ENCODE measurements around the gene YBX2. TPM values are rescaled to one million over a fixed set of nuclear protein-coding genes. Genes with fewer than 3 reads are reported as not detected.

YBX2 gene
- total and polyA plus RNA-seq, 4 experiments from 2014 or later = 0.26 to 0.39 TPM; not detected in 2

GRCh38 chr17:7281074-7281952 is 13.1 kb downstream of the YBX2 start, which contains the start of gene SLC2A4:
Gene SLC2A4, plus strand, starts transcription at chr17:7281718. Its CDS starts 217 bp downstream, at chr17:7281935.
- Mint-ChIP-seq H3K36me3 (no peaks in the 10 kb centered on the region), H3K27me3 (peaks cover 17 to 23% of the 10 kb centered on the region in 2 donors), H3K4me1 (peaks cover 4 to 28% (median 18%) of the 10 kb centered on the region in 4 donors), H3K27ac (peak within 1 kb of the TSS; percentile 36 to 84 (median 66)), H3K4me3 (peak within 1 kb of the TSS; percentile 77 to 90 (median 82)), H3K9me3 (no peaks in the 10 kb centered on the region)
- Histone ChIP-seq H3K9me3 (ENCODE audit: control insufficient read depth in 1 of 2, low read length in 2 of 2) (no peaks in the 10 kb centered on the region), H3K27me3 (ENCODE audit: insufficient read depth, low read length) (peaks cover 10% of the 10 kb centered on the region), H3K4me1 (ENCODE audit: insufficient read depth, low read length) (peaks cover 25% of the 10 kb centered on the region), H3K4me3 (ENCODE audit: low read length in 2 of 2) (peak within 1 kb of the TSS; percentile 23 to 58), H3K27ac (ENCODE audit: low read depth, low read length) (peak within 1 kb of the TSS; percentile 41), H3K36me3 (ENCODE audit: insufficient read depth, low read length) (no peaks in the 10 kb centered on the region)
- intact Hi-C loops (cut with micrococcal nuclease) = loop anchor here (2.0 to 5.0 kb wide), 2 partner anchors 61 to 234 kb away; no protein-coding TSS in a partner anchor
- peak; percentile 67 to 81 (median 69) for DNase-seq
- CTCF ChIA-PET (ENCODE audit: partially characterized antibody) = interaction anchor here (0.7 to 2.8 kb wide), 11 partner anchors 10 to 279 kb away, joined by 3 to 26 read pairs (median 3); no protein-coding TSS in a partner anchor
- POLR2A ChIA-PET (ENCODE audit: partially characterized antibody) = interaction anchor here (0.7 to 3.6 kb wide), 13 partner anchors 15 to 405 kb away, joined by 3 to 15 read pairs (median 3); partner anchors contain the start of genes ACAP1, CLDN7 and TMEM102

DNA sequence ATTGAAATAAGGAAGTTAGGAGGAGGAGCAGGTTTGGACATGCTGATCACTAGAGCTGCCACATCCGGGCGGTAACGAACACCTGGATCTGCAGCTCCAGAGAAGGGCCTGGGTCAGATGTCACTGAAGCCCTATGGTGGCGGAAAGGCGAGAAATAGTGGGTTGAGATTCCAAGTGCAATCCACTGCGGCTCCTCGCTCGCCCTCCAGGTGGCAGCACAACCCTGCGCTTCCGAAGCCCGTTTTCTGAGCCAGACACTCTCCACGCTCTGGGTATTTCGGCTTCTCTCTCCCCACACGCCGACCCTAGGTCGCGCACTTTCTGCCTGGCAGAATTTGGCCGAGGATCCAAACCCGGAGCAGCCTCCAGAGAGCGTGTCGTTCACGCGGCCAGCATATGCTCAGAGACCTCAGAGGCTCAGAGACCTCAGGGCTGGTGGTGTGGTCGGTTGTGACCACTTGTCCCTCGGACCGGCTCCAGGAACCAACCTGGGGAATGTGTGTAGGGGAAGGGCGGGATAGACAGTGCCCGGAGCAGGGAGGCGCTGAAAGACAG is 13.8 kb downstream of the YBX2 start:
- Histone ChIP-seq H3K36me3 (ENCODE audit: insufficient read depth, low read length) (no peaks in the 10 kb centered on the region), H3K4me1 (ENCODE audit: insufficient read depth, low read length) (peaks cover 25% of the 10 kb centered on the region), H3K4me3 (ENCODE audit: low read length in 2 of 2) (peak overlapping the region; percentile 23 to 58), H3K27me3 (ENCODE audit: insufficient read depth, low read length) (peaks cover 10% of the 10 kb centered on the region), H3K27ac (ENCODE audit: low read depth, low read length) (peak overlapping the region; percentile 41), H3K9me3 (ENCODE audit: control insufficient read depth in 1 of 2, low read length in 2 of 2) (no peaks in the 10 kb centered on the region)
- peaks cover 15 to 19% of the 10 kb centered on the region in 2 donors for H3K27me3 Mint-ChIP-seq
- intact Hi-C loops (cut with micrococcal nuclease) = loop anchor here (1.0 to 5.0 kb wide), 11 partner anchors 16 to 408 kb away; partner anchors contain the start of genes EIF5A, NEURL4, SENP3 and WRAP53
- H3K4me3 Mint-ChIP-seq = peak overlapping the region; percentile 77 to 90 (median 82)
- H3K9me3 Mint-ChIP-seq = no peaks in the 10 kb centered on the region
- ChIA-PET CTCF (ENCODE audit: partially characterized antibody) (interaction anchor here (0.6 to 2.8 kb wide), 11 partner anchors 9 to 280 kb away, joined by 3 to 26 read pairs (median 4); no protein-coding TSS in a partner anchor), POLR2A (ENCODE audit: partially characterized antibody) (interaction anchor here (0.9 to 3.6 kb wide), 9 partner anchors 16 to 71 kb away, joined by 3 to 15 read pairs (median 4); partner anchors contain the start of genes ACAP1 and CLDN7)
- H3K4me1 Mint-ChIP-seq = peaks cover 4 to 28% (median 18%) of the 10 kb centered on the region in 4 donors
- DNase-seq = peak; percentile 82 to 86 (median 85)
- no peaks in the 10 kb centered on the region for H3K36me3 Mint-ChIP-seq
- peak overlapping the region; percentile 36 to 84 (median 64) for H3K27ac Mint-ChIP-seq

GRCh38 chr17:7279448-7279847 is 15.0 kb downstream of the YBX2 start:
- no peak overlapping the region for H3K27ac Mint-ChIP-seq
- no peak for DNase-seq
- CTCF ChIA-PET (ENCODE audit: partially characterized antibody) = interaction anchor here (0.8 to 2.8 kb wide), 4 partner anchors 17 to 76 kb away, joined by 3 to 26 read pairs (median 6); partner anchors contain the start of gene TMEM95
- Histone ChIP-seq H3K4me3 (ENCODE audit: low read length in 2 of 2) (no peak overlapping the region), H3K9me3 (ENCODE audit: control insufficient read depth in 1 of 2, low read length in 2 of 2) (no peaks in the 10 kb centered on the region), H3K4me1 (ENCODE audit: insufficient read depth, low read length) (peaks cover 25% of the 10 kb centered on the region), H3K27me3 (ENCODE audit: insufficient read depth, low read length) (peaks cover 10% of the 10 kb centered on the region), H3K27ac (ENCODE audit: low read depth, low read length) (no peak overlapping the region), H3K36me3 (ENCODE audit: insufficient read depth, low read length) (no peaks in the 10 kb centered on the region)
- no peaks in the 10 kb centered on the region for H3K36me3 Mint-ChIP-seq
- H3K4me1 Mint-ChIP-seq = peaks cover 4 to 28% (median 18%) of the 10 kb centered on the region in 4 donors
- peaks cover 15 to 19% of the 10 kb centered on the region in 2 donors for H3K27me3 Mint-ChIP-seq
- intact Hi-C loops (cut with micrococcal nuclease) = no loop called here
- POLR2A ChIA-PET (ENCODE audit: partially characterized antibody) = interaction anchor here (0.6 to 2.0 kb wide), 3 partner anchors 20 to 69 kb away, joined by 3 to 4 read pairs (median 4); no protein-coding TSS in a partner anchor
- H3K9me3 Mint-ChIP-seq = no peaks in the 10 kb centered on the region
- peak overlapping the region in 1 of 8 donors; percentile 49 for H3K4me3 Mint-ChIP-seq

DNA sequence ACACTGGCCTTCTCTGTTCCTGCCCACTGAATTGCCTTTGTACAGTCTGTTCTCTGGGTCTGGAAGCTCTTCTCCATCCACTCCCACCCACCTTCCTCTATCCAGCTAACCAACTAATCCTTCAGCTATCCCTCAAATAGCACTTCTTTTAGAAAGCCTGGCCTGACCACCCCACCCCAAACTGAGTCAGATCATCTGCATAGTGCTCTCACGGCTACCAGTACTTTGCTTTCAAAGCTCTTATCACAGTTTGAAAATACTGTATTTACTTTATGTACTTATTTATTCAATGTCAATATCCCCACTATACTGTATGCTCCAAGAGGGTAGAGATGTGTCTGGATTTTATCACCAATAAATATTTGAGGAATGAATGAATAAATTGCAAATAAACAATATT is 27.7 kb downstream of the YBX2 start:
- CTCF ChIA-PET (ENCODE audit: partially characterized antibody) = interaction anchor here (2.1 kb wide), 1 partner anchor 30 kb away, joined by 6 read pairs; no protein-coding TSS in a partner anchor
- no peak overlapping the region for H3K4me3 Mint-ChIP-seq
- H3K36me3 Mint-ChIP-seq = no peaks in the 10 kb centered on the region
- peaks cover 13 to 23% (median 19%) of the 10 kb centered on the region in 4 donors for H3K4me1 Mint-ChIP-seq
- intact Hi-C loops (cut with micrococcal nuclease) = no loop called here
- H3K27ac Mint-ChIP-seq = no peak overlapping the region
- H3K4me3 ChIP-seq (ENCODE audit: low read length in 2 of 2) = no peak overlapping the region
- H3K4me1 ChIP-seq (ENCODE audit: insufficient read depth, low read length) = peaks cover 20% of the 10 kb centered on the region
- no peaks in the 10 kb centered on the region for H3K9me3 ChIP-seq (ENCODE audit: control insufficient read depth in 1 of 2, low read length in 2 of 2)
- H3K9me3 Mint-ChIP-seq = no peaks in the 10 kb centered on the region
- peaks cover 7 to 15% of the 10 kb centered on the region in 2 donors for H3K27me3 Mint-ChIP-seq
- H3K27ac ChIP-seq (ENCODE audit: low read depth, low read length) = no peak overlapping the region
- no peaks in the 10 kb centered on the region for H3K27me3 ChIP-seq (ENCODE audit: insufficient read depth, low read length)
- DNase-seq = no peak
- H3K36me3 ChIP-seq (ENCODE audit: insufficient read depth, low read length) = no peaks in the 10 kb centered on the region
- POLR2A ChIA-PET (ENCODE audit: partially characterized antibody) = no interaction called here

GRCh38 chr17:7263801-7264078 is 30.7 kb downstream of the YBX2 start:
- Histone ChIP-seq H3K9me3 (ENCODE audit: control insufficient read depth in 1 of 2, low read length in 2 of 2) (no peaks in the 10 kb centered on the region), H3K27me3 (ENCODE audit: insufficient read depth, low read length) (no peaks in the 10 kb centered on the region), H3K4me3 (ENCODE audit: low read length in 2 of 2) (no peak overlapping the region), H3K4me1 (ENCODE audit: insufficient read depth, low read length) (peaks cover 31% of the 10 kb centered on the region), H3K36me3 (ENCODE audit: insufficient read depth, low read length) (peaks cover 3% of the 10 kb centered on the region), H3K27ac (ENCODE audit: low read depth, low read length) (no peak overlapping the region)
- intact Hi-C loops (cut with micrococcal nuclease) = no loop called here
- Mint-ChIP-seq H3K27me3 (peaks cover 7 to 13% of the 10 kb centered on the region in 2 donors), H3K4me3 (peak overlapping the region in 7 of 8 donors; percentile 23 to 91 (median 84)), H3K27ac (peak overlapping the region in 1 of 7 donors; percentile 73), H3K4me1 (peaks cover 14 to 31% (median 23%) of the 10 kb centered on the region in 4 donors), H3K36me3 (peaks cover 6% of the 10 kb centered on the region in 2 donors), H3K9me3 (no peaks in the 10 kb centered on the region)
- POLR2A ChIA-PET (ENCODE audit: partially characterized antibody) = interaction anchor here (0.6 to 2.2 kb wide), 6 partner anchors 10 to 251 kb away, joined by 3 to 6 read pairs (median 4); no protein-coding TSS in a partner anchor
- DNase-seq = no peak
- CTCF ChIA-PET (ENCODE audit: partially characterized antibody) = interaction anchor here (1.1 to 1.3 kb wide), 2 partner anchors 10 to 262 kb away, joined by 3 read pairs; no protein-coding TSS in a partner anchor

DNA sequence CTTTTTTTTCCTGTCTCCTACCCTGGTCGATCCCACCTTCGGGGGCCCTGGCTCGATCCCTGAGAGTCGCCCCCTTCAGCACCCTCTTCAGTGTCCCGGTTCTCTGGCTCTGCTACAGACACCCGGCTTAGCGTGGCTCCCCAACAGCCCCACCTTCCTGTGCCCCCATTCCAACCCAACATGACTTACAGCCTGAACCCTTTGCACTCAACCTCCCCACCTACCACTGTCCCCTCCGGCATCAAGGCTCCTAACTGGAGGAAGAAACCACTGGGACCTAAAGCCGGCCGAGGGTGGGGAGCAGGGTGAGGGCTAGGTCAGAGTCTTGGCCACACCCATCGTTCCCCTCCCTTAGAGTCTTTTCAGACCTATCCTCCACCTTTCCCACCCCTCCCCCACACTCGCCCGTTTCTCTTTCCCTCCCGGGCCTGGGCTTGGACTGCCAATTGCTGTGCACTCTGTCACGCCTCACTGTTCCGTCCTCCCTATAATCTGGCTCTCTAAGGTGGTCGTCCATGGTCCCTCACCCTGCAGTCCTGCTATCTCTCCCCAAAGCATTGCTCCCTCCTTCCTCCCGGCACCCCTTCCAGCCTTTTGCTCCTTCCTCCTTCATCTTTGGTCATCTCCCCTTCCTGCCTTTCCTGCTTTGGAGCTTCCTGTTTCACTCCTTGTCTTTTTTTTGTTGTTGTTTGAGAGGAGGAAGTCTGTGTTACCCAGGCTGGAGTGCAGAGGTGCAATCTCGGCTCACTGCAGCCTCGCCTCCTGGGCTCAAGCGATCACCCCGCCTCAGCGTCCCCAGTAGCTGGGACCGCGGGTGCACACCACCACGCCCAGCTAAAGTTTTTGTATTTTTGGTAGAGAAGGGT is 31.3 kb downstream of the YBX2 start:
- H3K27me3 Mint-ChIP-seq = peaks cover 7 to 13% of the 10 kb centered on the region in 2 donors
- H3K4me1 ChIP-seq (ENCODE audit: insufficient read depth, low read length) = peaks cover 31% of the 10 kb centered on the region
- H3K9me3 ChIP-seq (ENCODE audit: control insufficient read depth in 1 of 2, low read length in 2 of 2) = no peaks in the 10 kb centered on the region
- no peak overlapping the region for H3K27ac ChIP-seq (ENCODE audit: low read depth, low read length)
- H3K4me3 Mint-ChIP-seq = peak overlapping the region; percentile 78 to 91 (median 82)
- no peak overlapping the region for H3K4me3 ChIP-seq (ENCODE audit: low read length in 2 of 2)
- H3K9me3 Mint-ChIP-seq = no peaks in the 10 kb centered on the region
- CTCF ChIA-PET (ENCODE audit: partially characterized antibody) = interaction anchor here (1.1 to 1.3 kb wide), 2 partner anchors 9 to 263 kb away, joined by 3 read pairs; no protein-coding TSS in a partner anchor
- DNase-seq = no peak
- POLR2A ChIA-PET (ENCODE audit: partially characterized antibody) = interaction anchor here (0.6 to 2.2 kb wide), 5 partner anchors 9 to 250 kb away, joined by 3 to 6 read pairs (median 4); no protein-coding TSS in a partner anchor
- intact Hi-C loops (cut with micrococcal nuclease) = no loop called here
- peaks cover 3% of the 10 kb centered on the region for H3K36me3 ChIP-seq (ENCODE audit: insufficient read depth, low read length)
- peaks cover 14 to 31% (median 23%) of the 10 kb centered on the region in 4 donors for H3K4me1 Mint-ChIP-seq
- peaks cover 6 to 9% of the 10 kb centered on the region in 2 donors for H3K36me3 Mint-ChIP-seq
- H3K27me3 ChIP-seq (ENCODE audit: insufficient read depth, low read length) = no peaks in the 10 kb centered on the region
- H3K27ac Mint-ChIP-seq = peak overlapping the region in 6 of 7 donors; percentile 32 to 92 (median 81)

Measured in CD4-positive, alpha-beta memory T cell (primary cell).